GM12891 (cell line): ENCODE results near the gene RINT1.

Experiments used
- PAX5 ChIP-seq: IDR thresholded peaks from 2 replicates; pipeline ENCODE4 v1.6.1; 2011; ENCODE audit warnings: low read length, moderate library complexity, mild to moderate bottlenecking; ENCODE audit not compliant: insufficient read depth, severe bottlenecking
- POLR2A ChIP-seq: IDR thresholded peaks from 2 replicates; pipeline ENCODE4 v1.6.1; 2011; ENCODE audit warnings: low read depth, low read length, control low read depth
- POLR2AphosphoS5 ChIP-seq: IDR thresholded peaks from 2 replicates; pipeline ENCODE4 v1.6.1; 2011; ENCODE audit warnings: low read depth, low read length, control low read depth
- POU2F2 ChIP-seq: IDR thresholded peaks from 2 replicates; pipeline ENCODE4 v1.6.1; 2011; ENCODE audit warnings: low read depth, mild to moderate bottlenecking, control low read depth, low read length, moderate library complexity
- SPI1 ChIP-seq: IDR thresholded peaks from 2 replicates; pipeline ENCODE4 v1.6.1; 2011; ENCODE audit warnings: low read depth, low read length, control low read depth
- TAF1 ChIP-seq: IDR thresholded peaks from 2 replicates; pipeline ENCODE4 v1.6.1; 2011; ENCODE audit warnings: low read depth, low read length, control low read depth

GRCh38 chr7:105521027-105521716 lies 10.8 kb upstream of the RINT1 start:
- TF ChIP-seq POLR2AphosphoS5 (no peak), POLR2A (no peak), PAX5 (no peak), TAF1 (no peak), SPI1 (no peak), POU2F2 (no peak)
